WTC11 (cell line): ENCODE measurements around the gene SLC28A1. TPM values are rescaled to one million over a fixed set of nuclear protein-coding genes. Genes with fewer than 3 reads are reported as not detected.

Experiments used
- ARID4B ChIP-seq: sonication (generic); formaldehyde crosslinking; IDR thresholded peaks from 2 replicates; pipeline ENCODE4 v1.8.0; 2023; ENCODE audit warnings: missing genetic modification reagents, mild to moderate bottlenecking, borderline replicate concordance
- ATF2 ChIP-seq: sonication (generic); formaldehyde crosslinking; IDR thresholded peaks from 2 replicates; pipeline ENCODE4 v1.8.1; 2022; ENCODE audit warnings: low read depth, missing genetic modification reagents, borderline replicate concordance
- CREM ChIP-seq: sonication (generic); formaldehyde crosslinking; IDR thresholded peaks from 2 replicates; pipeline ENCODE4 v1.8.1; 2022; ENCODE audit warnings: mild to moderate bottlenecking, missing genetic modification reagents, moderate library complexity
- ETV6 ChIP-seq: sonication (generic); formaldehyde crosslinking; IDR thresholded peaks from 2 replicates; pipeline ENCODE4 v1.8.1; 2022; ENCODE audit warnings: mild to moderate bottlenecking, missing genetic modification reagents
- FOXJ3 ChIP-seq: sonication (generic); formaldehyde crosslinking; IDR thresholded peaks from 2 replicates; pipeline ENCODE4 v1.9.0; 2021; ENCODE audit warnings: missing genetic modification reagents, mild to moderate bottlenecking, borderline replicate concordance
- FOXP4 ChIP-seq: sonication (generic); formaldehyde crosslinking; IDR thresholded peaks from 2 replicates; pipeline ENCODE4 v1.8.0; 2022; ENCODE audit warnings: mild to moderate bottlenecking, missing genetic modification reagents
- HMGA2 ChIP-seq: fragments of 250-450 bp; sonication (Bioruptor Pico); IDR thresholded peaks from 2 replicates; pipeline ENCODE4 v1.4.0; 2021; ENCODE audit warnings: mild to moderate bottlenecking, moderate library complexity
- IRF1 ChIP-seq: sonication (generic); formaldehyde crosslinking; IDR thresholded peaks from 2 replicates; pipeline ENCODE4 v1.8.0; 2023; ENCODE audit warnings: missing genetic modification reagents
- KAT7 ChIP-seq: sonication (generic); formaldehyde crosslinking; IDR thresholded peaks from 2 replicates; pipeline ENCODE4 v1.8.1; 2023; ENCODE audit warnings: missing genetic modification reagents, mild to moderate bottlenecking, borderline replicate concordance
- MAX ChIP-seq: sonication (generic); formaldehyde crosslinking; IDR thresholded peaks from 2 replicates; pipeline ENCODE4 v1.8.0; 2022; ENCODE audit warnings: mild to moderate bottlenecking, missing genetic modification reagents
- NFE2L1 ChIP-seq: sonication (generic); formaldehyde crosslinking; IDR thresholded peaks from 2 replicates; pipeline ENCODE4 v1.8.1; 2023; ENCODE audit warnings: missing genetic modification reagents
- SMAD4 ChIP-seq: sonication (generic); formaldehyde crosslinking; IDR thresholded peaks from 2 replicates; pipeline ENCODE4 v1.8.0; 2022; ENCODE audit warnings: mild to moderate bottlenecking, missing genetic modification reagents
- TCF7 ChIP-seq: sonication (generic); formaldehyde crosslinking; IDR thresholded peaks from 2 replicates; pipeline ENCODE4 v1.8.0; 2022; ENCODE audit warnings: mild to moderate bottlenecking, low read depth, missing genetic modification reagents, moderate library complexity
- TEAD4 ChIP-seq: sonication (generic); formaldehyde crosslinking; IDR thresholded peaks from 2 replicates; pipeline ENCODE4 v1.8.0; 2022; ENCODE audit warnings: mild to moderate bottlenecking, missing genetic modification reagents
- USF1 ChIP-seq: sonication (generic); formaldehyde crosslinking; IDR thresholded peaks from 2 replicates; pipeline ENCODE4 v1.8.0; 2022; ENCODE audit warnings: mild to moderate bottlenecking, missing genetic modification reagents
- ZBTB21 ChIP-seq: sonication (generic); formaldehyde crosslinking; IDR thresholded peaks from 2 replicates; pipeline ENCODE4 v1.8.1; 2023; ENCODE audit warnings: mild to moderate bottlenecking, missing genetic modification reagents, borderline replicate concordance
- ZNF138 ChIP-seq: sonication (generic); formaldehyde crosslinking; conservative IDR thresholded peaks from 2 replicates; pipeline ENCODE4 v1.8.1; 2022; ENCODE audit warnings: mild to moderate bottlenecking, moderate library complexity, missing genetic modification reagents
- ZNF263 ChIP-seq: sonication (generic); formaldehyde crosslinking; IDR thresholded peaks from 2 replicates; pipeline ENCODE4 v1.8.1; 2022; ENCODE audit warnings: low read depth, mild to moderate bottlenecking, moderate library complexity, missing genetic modification reagents
- ZNF512 ChIP-seq: sonication (generic); formaldehyde crosslinking; IDR thresholded peaks from 2 replicates; pipeline ENCODE4 v1.8.1; 2022; ENCODE audit warnings: missing genetic modification reagents, borderline replicate concordance
- total RNA-seq: library from RNA; stranded (reverse); gene quantifications from 3 replicates; pipeline ENCODE4 v1.2.3, GENCODE V29; 2021

The SLC28A1 gene
- total RNA-seq, 1 experiment from 2014 or later = not detected

- no peak for TF ChIP-seq SMAD4 (CRISPR knock-in tag)
- TF ChIP-seq ETV6 (CRISPR knock-in tag) = peak; percentile 94
- TF ChIP-seq HMGA2 (CRISPR knock-in tag) = no peak
- no peak for TF ChIP-seq NFE2L1 (CRISPR knock-in tag)
- TF ChIP-seq FOXJ3 = no peak
- no peak for TF ChIP-seq TEAD4 (CRISPR knock-in tag)
- 0 out of 2 replicates have a peak, but pooled peaks have one; percentile 74 for TF ChIP-seq IRF1
- TF ChIP-seq ARID4B (CRISPR knock-in tag) = 0 out of 2 replicates have a peak, but pooled peaks have one; percentile 63
- peak; percentile 83; the same call in 1 of the 2 replicates for TF ChIP-seq CREM
- peak; percentile 53; the same call in 1 of the 2 replicates for TF ChIP-seq KAT7
- no peak for TF ChIP-seq ZNF138 (CRISPR knock-in tag)
- TF ChIP-seq TCF7 = no peak
- peak; percentile 74; the same call in 1 of the 2 replicates for TF ChIP-seq MAX
- TF ChIP-seq ZBTB21 (CRISPR knock-in tag) = peak; percentile 91
- no peak for TF ChIP-seq ZNF512 (CRISPR knock-in tag)
- no peak for TF ChIP-seq ZNF263
- TF ChIP-seq USF1 (CRISPR knock-in tag) = no peak
- TF ChIP-seq FOXP4 (CRISPR knock-in tag) = peak; percentile 94
- TF ChIP-seq ATF2 (CRISPR knock-in tag) = no peak
Measured at GRCh38 chr15:84981054-84981710, 96.7 kb downstream of the SLC28A1 start (continued).
